ENCODE results near the gene MPO.

Gene MPO

GRCh38 chr17:58319173-58320162 lies 38.7 kb upstream of the MPO start:
- DNase-seq = no peak

GRCh38 chr17:58318627-58319172 lies 38.0 kb upstream of the MPO start:
- DNase-seq = no peak

- no peak for DNase-seq
These were observed 37.3 kb upstream of the MPO start for GRCh38 chr17:58318065-58318481.

- DNase-seq = peak in 1 of 2 donors; percentile 69
These were observed 36.8 kb upstream of the MPO start for GRCh38 chr17:58317421-58318064.

GRCh38 chr17:58316260-58316960 lies 35.7 kb upstream of the MPO start:
- no peak for DNase-seq

- no peak for DNase-seq
These were observed 35.0 kb upstream of the MPO start for GRCh38 chr17:58315750-58316149.

GRCh38 chr17:58315281-58315711 lies 34.6 kb upstream of the MPO start:
- no peak for DNase-seq

- no peak for DNase-seq
These were observed 33.9 kb upstream of the MPO start for GRCh38 chr17:58314706-58315015.

GRCh38 chr17:58313815-58314705 lies 33.3 kb upstream of the MPO start:
- no peak for DNase-seq

- no peak for DNase-seq
These were observed 32.1 kb upstream of the MPO start for GRCh38 chr17:58312829-58313228.

- no peak for DNase-seq
These were observed 31.4 kb upstream of the MPO start for GRCh38 chr17:58312021-58312630.

- DNase-seq = no peak
These were observed 30.7 kb upstream of the MPO start for GRCh38 chr17:58311429-58311894.

GRCh38 chr17:58310511-58311428 lies 30.0 kb upstream of the MPO start:
- no peak for DNase-seq

GRCh38 chr17:58309918-58310259 lies 29.2 kb upstream of the MPO start:
- no peak for DNase-seq

GRCh38 chr17:58308985-58309917 lies 28.5 kb upstream of the MPO start:
- no peak for DNase-seq

GRCh38 chr17:58308173-58308984 lies 27.6 kb upstream of the MPO start:
- DNase-seq = no peak

- no peak for DNase-seq
These were observed 26.9 kb upstream of the MPO start for GRCh38 chr17:58307468-58308172.
